Urinary bladder (tissue), 4 donors: ENCODE results near the gene SLC4A1. TPM values are rescaled to one million over a fixed set of nuclear protein-coding genes. Genes with fewer than 3 reads are reported as not detected.

Experiments used
- DNase-seq: peaks from one replicate; pipeline ENCODE4 v3.0.0-alpha.2; 2015; ENCODE audit errors: extremely low spot score
- H3K27ac ChIP-seq: one replicate; pipeline ENCODE4 v1.5.1; 2013; ENCODE audit warnings: low read depth, mild to moderate bottlenecking, moderate library complexity
- H3K36me3 ChIP-seq: one replicate; pipeline ENCODE4 v1.6.1; 2013; ENCODE audit warnings: mild to moderate bottlenecking, moderate library complexity; ENCODE audit not compliant: insufficient read depth
- H3K4me1 ChIP-seq: one replicate; pipeline ENCODE4 v1.6.1; 2013; ENCODE audit warnings: mild to moderate bottlenecking, moderate library complexity; ENCODE audit not compliant: insufficient read depth
- H3K4me3 ChIP-seq: one replicate; pipeline ENCODE4 v1.5.1; 2013; ENCODE audit warnings: low read depth, low read length
- WGBS: extraction: QIAGEN DNeasy Blood & Tissue Kit; methylation state at CpG from one replicate; pipeline ENCODE4 v1.1.7; 2013; 5-methylcytosine and 5-hydroxymethylcytosine counted together
- polyA plus RNA-seq: library from polyadenylated mRNA; stranded (reverse); fragments of 200-250 nt; gene quantifications from one replicate; pipeline ENCODE4 v1.2.3, GENCODE V29; 2013
- total RNA-seq: library from RNA; depleted of rRNA; stranded (reverse); fragments of >200 nt; gene quantifications from one replicate; pipeline ENCODE4 v1.2.3, GENCODE V29; 2014
- donor health status: healthy with polysubstance abuse.
- donor health status: healthy.

The SLC4A1 gene
- total and polyA plus RNA-seq, 2 donors, result 6.7 TPM; not detected in 1

GRCh38 chr17:44277976-44278375, 10.0 kb upstream of the SLC4A1 start:
- DNase-seq, result no peak
- 75% methylated on average over 4 of the region's 4 CpGs for WGBS
- no peaks in the 10 kb centered on the region for H3K4me1 ChIP-seq
- H3K36me3 ChIP-seq, result no peaks in the 10 kb centered on the region
- no peak overlapping the region for H3K4me3 ChIP-seq
- no peak overlapping the region for H3K27ac ChIP-seq

- Histone ChIP-seq H3K27ac (no peak overlapping the region), H3K36me3 (no peaks in the 10 kb centered on the region), H3K4me1 (no peaks in the 10 kb centered on the region), H3K4me3 (no peak overlapping the region)
- no peak for DNase-seq
- WGBS, result 81% methylated on average over 5 of the region's 5 CpGs
Measured at GRCh38 chr17:44273607-44274006, 5.7 kb upstream of the SLC4A1 start.

- Histone ChIP-seq H3K4me3 (no peak overlapping the region), H3K36me3 (no peaks in the 10 kb centered on the region), H3K27ac (no peak overlapping the region), H3K4me1 (no peaks in the 10 kb centered on the region)
- WGBS, result 67% methylated on average over 6 of the region's 6 CpGs
- no peak for DNase-seq
Measured at GRCh38 chr17:44272954-44273353, 5.0 kb upstream of the SLC4A1 start.

- 38% methylated on average over 13 of the region's 13 CpGs for WGBS
- no peak for DNase-seq
- no peaks in the 10 kb centered on the region for H3K4me1 ChIP-seq
- H3K27ac ChIP-seq, result no peak overlapping the region
- no peak overlapping the region for H3K4me3 ChIP-seq
- no peaks in the 10 kb centered on the region for H3K36me3 ChIP-seq
Measured at GRCh38 chr17:44272321-44272951, 4.5 kb upstream of the SLC4A1 start.

- Histone ChIP-seq H3K36me3 (no peaks in the 10 kb centered on the region), H3K4me3 (no peak overlapping the region), H3K4me1 (no peaks in the 10 kb centered on the region), H3K27ac (no peak overlapping the region)
- WGBS, result 52% methylated on average over 7 of the region's 7 CpGs
- no peak for DNase-seq
Measured at GRCh38 chr17:44269535-44270240, 1.8 kb upstream of the SLC4A1 start.

- 71% methylated on average over 11 of the region's 11 CpGs for WGBS
- Histone ChIP-seq H3K4me1 (no peaks in the 10 kb centered on the region), H3K36me3 (no peaks in the 10 kb centered on the region), H3K4me3 (no peak overlapping the region), H3K27ac (no peak overlapping the region)
- no peak for DNase-seq
Measured at GRCh38 chr17:44268709-44269534, 987 bp upstream of the SLC4A1 start.

- DNase-seq, result no peak
- Histone ChIP-seq H3K4me3 (no peak overlapping the region), H3K36me3 (no peaks in the 10 kb centered on the region), H3K4me1 (no peaks in the 10 kb centered on the region), H3K27ac (no peak overlapping the region)
- 93% methylated on average over 5 of the region's 5 CpGs for WGBS
Measured at GRCh38 chr17:44267165-44267455, 825 bp downstream of the SLC4A1 start.

GRCh38 chr17:44266402-44267164, 1.4 kb downstream of the SLC4A1 start:
- H3K36me3 ChIP-seq, result no peaks in the 10 kb centered on the region
- no peak for DNase-seq
- no peaks in the 10 kb centered on the region for H3K4me1 ChIP-seq
- H3K27ac ChIP-seq, result no peak overlapping the region
- WGBS, result 64% methylated on average over 9 of the region's 9 CpGs
- H3K4me3 ChIP-seq, result no peak overlapping the region

- WGBS, result 86% methylated on average over 7 of the region's 7 CpGs
- H3K36me3 ChIP-seq, result no peaks in the 10 kb centered on the region
- no peak for DNase-seq
- no peak overlapping the region for H3K27ac ChIP-seq
- H3K4me3 ChIP-seq, result no peak overlapping the region
- no peaks in the 10 kb centered on the region for H3K4me1 ChIP-seq
Measured at GRCh38 chr17:44263345-44263902, 4.5 kb downstream of the SLC4A1 start.

- 69% methylated on average over 11 of the region's 11 CpGs for WGBS
- Histone ChIP-seq H3K27ac (no peak overlapping the region), H3K36me3 (no peaks in the 10 kb centered on the region), H3K4me3 (no peak overlapping the region), H3K4me1 (no peaks in the 10 kb centered on the region)
- DNase-seq, result no peak
Measured at GRCh38 chr17:44262654-44263225, 5.2 kb downstream of the SLC4A1 start.

- Histone ChIP-seq H3K4me1 (no peaks in the 10 kb centered on the region), H3K4me3 (no peak overlapping the region), H3K36me3 (no peaks in the 10 kb centered on the region), H3K27ac (no peak overlapping the region)
- DNase-seq, result no peak
- 92% methylated on average over 6 of the region's 6 CpGs for WGBS
Measured at GRCh38 chr17:44260296-44260695, 7.6 kb downstream of the SLC4A1 start.

GRCh38 chr17:44258811-44259351, 9.1 kb downstream of the SLC4A1 start:
- Histone ChIP-seq H3K27ac (no peak overlapping the region), H3K4me1 (no peaks in the 10 kb centered on the region), H3K36me3 (no peaks in the 10 kb centered on the region), H3K4me3 (no peak overlapping the region)
- no peak for DNase-seq
- WGBS, result 75% methylated on average over 17 of the region's 17 CpGs
